Erythroblast (primary cell): ENCODE data around the gene CLDND1.

Source experiments
- GATA1 ChIP-seq: IDR thresholded peaks from 2 replicates; pipeline ENCODE4 v1.6.1; 2011; ENCODE audit warnings: low read depth, mild to moderate bottlenecking, control low read depth, low read length, moderate library complexity
- POLR2A ChIP-seq: IDR thresholded peaks from 2 replicates; pipeline ENCODE4 v1.6.1; 2011; ENCODE audit warnings: mild to moderate bottlenecking, low read length

GRCh38 chr3:98525494-98525893 is 2.8 kb upstream of the CLDND1 start:
- no peak for TF ChIP-seq POLR2A
- no peak for TF ChIP-seq GATA1
